ENCODE measurements around the gene FAM229B. TPM values are rescaled to one million over a fixed set of nuclear protein-coding genes. Genes with fewer than 3 reads are reported as not detected.

The FAM229B gene
- total and polyA plus RNA-seq, 9 of the 15 experiments (the other 6 are each of a cell fraction or from before 2014, with no cell fraction given): 3.3 to 17.4 (median 5.8) TPM

DNA sequence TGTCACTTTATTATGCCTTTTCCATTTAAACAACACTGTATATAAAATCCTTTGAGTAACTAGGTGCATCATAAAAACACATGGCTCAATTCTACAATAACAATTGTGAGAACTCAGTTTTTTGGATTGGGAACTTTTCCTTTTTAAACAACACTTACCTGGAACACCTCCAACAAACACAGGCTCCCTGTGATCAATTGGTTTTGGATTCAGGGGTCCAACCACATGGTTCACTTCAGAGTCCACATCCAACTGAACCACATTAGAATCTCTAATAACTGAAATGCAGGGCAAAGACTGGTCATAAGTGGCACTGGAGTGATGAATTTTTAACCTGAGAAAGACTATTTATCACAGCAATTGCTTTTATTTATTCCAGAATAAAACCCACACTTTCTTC is 26.5 kb downstream of the FAM229B start (continued):
- TF ChIP-seq SMARCE1 (IDR thresholded peaks at IDR 0.05) (no peak), MEF2D (tag; conservative IDR thresholded peaks at IDR 0.05; ENCODE audit: low read depth) (no peak), L3MBTL2 (IDR thresholded peaks at IDR 0.05) (no peak)

DNA sequence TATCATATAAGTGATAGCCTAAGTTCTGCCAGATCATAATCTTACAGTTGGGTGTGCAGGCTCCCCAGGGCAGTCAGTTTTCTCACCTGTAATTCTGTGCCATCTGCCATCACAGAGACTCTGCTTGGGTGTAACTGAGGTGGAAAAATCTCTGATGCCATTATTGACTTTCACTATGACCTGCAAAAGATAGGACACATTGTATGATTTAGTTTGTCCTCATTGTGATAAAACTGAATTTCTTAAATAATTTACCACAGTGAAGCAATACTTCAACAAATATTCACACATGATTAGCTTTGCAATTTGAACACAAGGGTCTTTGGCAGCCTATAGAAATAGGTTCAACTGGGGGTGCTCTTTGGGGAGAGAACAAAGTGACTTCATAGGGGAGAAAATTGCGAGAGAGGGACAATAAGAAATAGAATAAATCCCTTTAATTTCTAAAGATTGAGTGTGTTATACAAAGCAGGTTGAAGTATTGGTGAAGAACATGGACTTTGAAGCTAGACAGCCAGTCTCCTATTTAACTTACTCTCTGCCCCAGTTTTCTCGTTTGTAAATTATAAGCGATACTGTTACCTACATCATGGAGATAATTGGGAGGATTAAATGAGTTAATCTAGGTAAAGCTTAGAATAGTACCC is 27.3 kb downstream of the FAM229B start:
- H3K9me3 ChIP-seq (replicated peaks; ENCODE audit: control insufficient read depth, insufficient read depth, low read depth, low read length): no peaks in the 10 kb centered on the region
- ATAC-seq (no peak), DNase-seq (ENCODE audit: extremely low read depth in 1 of 4, low spot score in 3 of 4) (no peak), FAIRE-seq (no peak)
- no peaks in the 10 kb centered on the region for H3K9me1 ChIP-seq (ENCODE audit: control insufficient read depth, insufficient read depth, low read length)
- POLR2A ChIA-PET: no interaction called here
- H3K9ac ChIP-seq (ENCODE audit: insufficient read depth in 1 of 2, low read depth in 2 of 2, low read length in 2 of 2): no peak overlapping the region
- H3K27me3 ChIP-seq (ENCODE audit: control insufficient read depth in 2 of 2, insufficient read depth in 2 of 2, low read length in 2 of 2): no peaks in the 10 kb centered on the region; a peak in 1 of 5 replicates
- WGBS (ENCODE audit: insufficient coverage, low coverage, missing lambda C conversion rate): 17% methylated on average over 3 of the region's 3 CpGs
- H3K27ac ChIP-seq (ENCODE audit: extremely low read depth, low read depth, low read length): no peak overlapping the region
- H3K79me2 ChIP-seq (ENCODE audit: control insufficient read depth, insufficient read depth, low read length): no peaks in the 10 kb centered on the region
- H4K20me1 ChIP-seq (replicated peaks; ENCODE audit: control insufficient read depth, insufficient read depth, low read length): no peaks in the 10 kb centered on the region
- no peak overlapping the region for H3K4me2 ChIP-seq (ENCODE audit: insufficient read depth, low read length)
- H3K4me1 ChIP-seq (replicated peaks in 1 of 2; ENCODE audit: control insufficient read depth in 2 of 2, insufficient read depth in 2 of 2, low read length in 2 of 2): no peaks in the 10 kb centered on the region; a peak in 1 of 5 replicates
- TF ChIP-seq ZNF239 (CRISPR knock-in tag; IDR thresholded peaks at IDR 0.05): no peak
- TF ChIP-seq PTRF (tag; IDR thresholded peaks at IDR 0.05): no peak
- TF ChIP-seq ESRRB (CRISPR knock-in tag; IDR thresholded peaks at IDR 0.05; ENCODE audit: borderline replicate concordance): no peak
- no peak for TF ChIP-seq ESRRA (IDR thresholded peaks at IDR 0.05; ENCODE audit: borderline replicate concordance, low read depth)
- TF ChIP-seq ZFP91 (CRISPR knock-in tag; IDR thresholded peaks at IDR 0.05): no peak
- no peak for TF ChIP-seq NR2C1 (IDR thresholded peaks at IDR 0.05)
- TF ChIP-seq NR2C1 (tag; IDR thresholded peaks at IDR 0.05): no peak
- TF ChIP-seq ZSCAN29 (IDR thresholded peaks at IDR 0.05): no peak
- TF ChIP-seq IFI16 (CRISPR knock-in tag; IDR thresholded peaks at IDR 0.05): no peak
- no peak for TF ChIP-seq NFXL1 (CRISPR knock-in tag; IDR thresholded peaks at IDR 0.05)
- no peak for TF ChIP-seq FOXK2 (conservative IDR thresholded peaks at IDR 0.05 in 1 of 2, IDR thresholded peaks at IDR 0.05 in 1 of 2; ENCODE audit: low read depth in 2 of 2)
- TF ChIP-seq ZNF561 (CRISPR knock-in tag; conservative IDR thresholded peaks at IDR 0.05): no peak
- no peak for TF ChIP-seq ZNF551 (CRISPR knock-in tag; IDR thresholded peaks at IDR 0.05)
- H2AFZ ChIP-seq (ENCODE audit: low read depth, low read length): no peak overlapping the region
- no peaks in the 10 kb centered on the region for H3K36me3 ChIP-seq (ENCODE audit: control insufficient read depth, insufficient read depth, low read length)
- H3K4me3 ChIP-seq: no peak overlapping the region
- in situ Hi-C loops (cut with MboI): no loop called here
- no TSS peak for BruUV-seq (replicated peaks)
- intact Hi-C loops (cut with micrococcal nuclease): no loop called here
- CTCF ChIA-PET (ENCODE audit: low intra/inter-chr PET ratio): no interaction called here
